ENCODE results near the gene NLGN1. TPM values are rescaled to one million over a fixed set of nuclear protein-coding genes. Genes with fewer than 3 reads are reported as not detected.

NLGN1 gene
- total and polyA plus RNA-seq, 2 of the 8 experiments (the other 6 are each of a cell fraction or from before 2014, with no cell fraction given), result 7.8 to 14.8 TPM

- Histone ChIP-seq H3K23ac (ENCODE audit: insufficient read length) (no peak overlapping the region), H4K20me1 (replicated peaks in 1 of 2; ENCODE audit: control insufficient read depth in 1 of 2, insufficient read depth in 2 of 2, low read length in 2 of 2) (no peaks in the 10 kb centered on the region), H2BK20ac (ENCODE audit: low read length) (no peak overlapping the region), H2BK15ac (ENCODE audit: low read length) (no peak overlapping the region), H2BK12ac (ENCODE audit: low read depth, low read length) (no peak overlapping the region), H3K4me2 (ENCODE audit: insufficient read depth in 1 of 2, low read depth in 2 of 2, low read length in 2 of 2) (no peak overlapping the region), H3K79me2 (ENCODE audit: control insufficient read depth in 1 of 2, insufficient read depth in 2 of 2, low read length in 2 of 2) (no peaks in the 10 kb centered on the region), H3K4ac (replicated peaks; ENCODE audit: insufficient read length, low read depth, low read length) (no peak overlapping the region), H2BK5ac (ENCODE audit: low read depth, low read length) (no peak overlapping the region), H3K36me3 (ENCODE audit: control insufficient read depth in 2 of 4, insufficient read depth in 4 of 4, low read length in 3 of 4) (no peaks in the 10 kb centered on the region), H3K4me1 (replicated peaks in 1 of 4; ENCODE audit: control insufficient read depth in 3 of 4, insufficient read depth in 4 of 4, low read length in 3 of 4) (no peaks in the 10 kb centered on the region), H3K9ac (replicated peaks in 1 of 4; ENCODE audit: extremely low read depth in 1 of 4, low read depth in 3 of 4, low read length in 3 of 4) (no peak overlapping the region), H2AFZ (ENCODE audit: low read length) (no peak overlapping the region), H4K5ac (ENCODE audit: insufficient read length, low read depth, low read length) (no peak overlapping the region), H3K79me1 (ENCODE audit: low read depth, low read length) (no peaks in the 10 kb centered on the region), H3K23me2 (ENCODE audit: low read depth, low read length) (no peaks in the 10 kb centered on the region), H3K4me3 (ENCODE audit: extremely low read depth in 1 of 4, insufficient read depth in 2 of 4, low read depth in 3 of 4, low read length in 4 of 4) (no peak overlapping the region), H3K56ac (replicated peaks; ENCODE audit: insufficient read length, low read depth, low read length) (no peak overlapping the region), H3K18ac (ENCODE audit: extremely low read depth, low read length) (peak overlapping the region; percentile 1; the same call in 1 of the 2 replicates), H3K14ac (ENCODE audit: insufficient read length) (no peak overlapping the region), H4K91ac (replicated peaks; ENCODE audit: insufficient read length, low read length) (no peak overlapping the region), H2BK120ac (replicated peaks; ENCODE audit: low read depth, low read length) (no peak overlapping the region), H3K27ac (ENCODE audit: low read depth, low read length) (no peak overlapping the region), H3K9me3 (ENCODE audit: insufficient read depth in 2 of 2, low read depth in 1 of 2, low read length in 1 of 2) (no peaks in the 10 kb centered on the region), H4K8ac (ENCODE audit: extremely low read depth, insufficient read depth, low read length) (no peak overlapping the region), H2AK5ac (ENCODE audit: low read depth, low read length) (no peak overlapping the region), H3K27me3 (replicated peaks in 1 of 4; ENCODE audit: control insufficient read depth in 3 of 4, extremely low read depth in 1 of 4, insufficient read depth in 3 of 4, low read length in 3 of 4) (no peaks in the 10 kb centered on the region)
- TF ChIP-seq NANOG (IDR thresholded peaks at IDR 0.05; ENCODE audit: insufficient read depth, low read depth, low read length, poor library complexity, severe bottlenecking) (no peak), TCF12 (IDR thresholded peaks at IDR 0.05; ENCODE audit: low read depth, low read length) (no peak), RXRA (IDR thresholded peaks at IDR 0.05; ENCODE audit: insufficient read depth, low read depth, low read length) (no peak), RNF2 (IDR thresholded peaks at IDR 0.05; ENCODE audit: borderline replicate concordance, low read depth, low read length, missing control alignments, poor library complexity, severe bottlenecking) (no peak), JUND (IDR thresholded peaks at IDR 0.05; ENCODE audit: low read length) (no peak), TAF1 (IDR thresholded peaks at IDR 0.05; ENCODE audit: low read depth, low read length) (no peak), ATF3 (IDR thresholded peaks at IDR 0.05; ENCODE audit: insufficient read depth, low read depth, low read length) (no peak), TAF7 (optimal IDR thresholded peaks at IDR 0.05; ENCODE audit: borderline replicate concordance, low read depth, low read length) (no peak)
- DNase-seq (ENCODE audit: low read depth in 1 of 2, low spot score in 2 of 2) (no peak), FAIRE-seq (no peak)
- WGBS, 2 experiments (ENCODE audit: extremely low coverage in 1 of 2, insufficient coverage in 1 of 2, insufficient read length in 1 of 2, insufficient replicate concordance in 2 of 2, low coverage in 1 of 2, low lambda C conversion rate in 2 of 2, missing lambda C conversion rate in 1 of 2), result 67% methylated on average over 2 of the region's 2 CpGs; no CpG with 5 or more reads in 1 of the 2 experiments
- ChIA-PET CTCF (ENCODE audit: partially characterized antibody) (no interaction called here), POLR2A (ENCODE audit: partially characterized antibody) (no interaction called here)
Measured at GRCh38 chr3:174094669-174095068, 697.1 kb downstream of the NLGN1 start.
